H54 (cell line): Measurements from ENCODE around the gene CENPO.
"Not testable (repeated sequence)": the region's sequence is repeated elsewhere in the genome, so short reads cannot be mapped to it uniquely, and the experiment has no call there.

Source experiments
- DNase-seq: peaks from one replicate; pipeline ENCODE4 v3.0.0; 2011; ENCODE audit warnings: low spot score, mixed read lengths; ENCODE audit not compliant: insufficient read length
- FAIRE-seq: peaks from 3 replicates; lab custom pipeline; 2011; peaks lifted over from hg19 to GRCh38; lab: Jason Lieb, UNC
- POLR2A ChIP-seq: IDR thresholded peaks from 2 replicates; pipeline ENCODE4 v1.6.1; 2011; ENCODE audit warnings: low read depth, mild to moderate bottlenecking, low read length

Gene CENPO

GRCh38 chr2:24771061-24771460 lies 22.2 kb upstream of the CENPO start:
- DNase-seq (no peak), FAIRE-seq (no peak)
- no peak for TF ChIP-seq POLR2A

DNA sequence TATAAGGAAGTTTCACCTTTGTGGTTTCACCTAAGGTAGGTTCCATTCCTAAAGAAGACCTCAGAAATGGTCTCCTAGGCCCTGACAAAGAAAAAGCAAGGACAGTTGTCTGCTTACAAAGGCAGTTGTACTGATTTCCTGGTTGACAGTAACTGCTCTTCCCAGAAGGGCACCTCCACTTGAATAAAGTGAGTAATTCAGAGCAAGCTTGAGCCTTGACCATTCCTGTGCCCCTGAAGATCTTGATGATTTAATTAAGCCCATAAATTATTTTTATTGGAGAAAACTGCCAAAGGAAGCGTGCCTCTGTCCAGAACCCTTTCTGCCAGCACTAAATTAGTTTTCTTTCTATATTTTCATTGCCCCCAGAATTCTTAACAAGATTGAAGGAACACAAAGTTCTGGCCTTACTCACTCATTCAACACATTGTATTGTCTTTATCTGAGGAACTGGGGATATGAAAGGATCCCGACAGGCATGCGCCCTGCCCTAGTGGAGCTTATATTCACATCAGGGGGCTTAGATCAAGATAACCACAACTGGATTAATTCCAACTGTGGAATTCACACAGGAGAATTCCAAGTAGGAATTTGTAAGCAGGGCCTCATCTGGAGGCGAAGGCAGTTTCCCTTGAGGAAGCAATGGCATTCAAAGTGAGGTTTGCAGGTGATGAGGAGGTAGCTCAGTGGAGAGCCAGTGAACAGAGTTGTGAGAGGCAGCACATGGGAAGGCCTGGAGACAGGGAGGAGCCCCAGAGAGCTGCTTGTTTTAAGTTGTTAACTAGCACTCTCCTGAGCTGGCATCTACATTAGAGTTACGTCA lies 21.2 kb upstream of the CENPO start:
- no peak for TF ChIP-seq POLR2A
- DNase-seq (no peak), FAIRE-seq (no peak)

DNA sequence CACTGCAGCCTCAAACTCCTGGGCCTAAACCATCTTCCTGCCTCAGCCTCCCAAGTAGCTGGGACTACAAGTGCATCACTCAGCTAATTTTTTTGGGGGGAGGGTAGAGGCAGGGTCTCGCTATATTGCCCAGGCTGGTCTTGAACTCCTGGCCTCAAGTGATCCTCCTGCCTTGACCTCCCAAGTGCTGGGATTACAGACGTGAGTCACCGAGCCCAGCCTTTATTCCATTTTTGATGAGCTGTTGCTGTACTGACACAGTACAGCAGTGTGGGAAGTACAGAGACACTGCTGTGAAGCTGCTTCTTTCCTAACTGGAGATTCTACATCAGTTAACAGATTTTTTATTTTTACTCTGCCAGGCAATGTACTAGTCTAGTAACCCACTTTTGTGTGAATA lies 18.9 kb upstream of the CENPO start:
- DNase-seq: no peak
- no peak for TF ChIP-seq POLR2A
- FAIRE-seq: no peak

GRCh38 chr2:24779116-24779515 lies 14.1 kb upstream of the CENPO start:
- FAIRE-seq (no peak), DNase-seq (no peak)
- TF ChIP-seq POLR2A: no peak

DNA sequence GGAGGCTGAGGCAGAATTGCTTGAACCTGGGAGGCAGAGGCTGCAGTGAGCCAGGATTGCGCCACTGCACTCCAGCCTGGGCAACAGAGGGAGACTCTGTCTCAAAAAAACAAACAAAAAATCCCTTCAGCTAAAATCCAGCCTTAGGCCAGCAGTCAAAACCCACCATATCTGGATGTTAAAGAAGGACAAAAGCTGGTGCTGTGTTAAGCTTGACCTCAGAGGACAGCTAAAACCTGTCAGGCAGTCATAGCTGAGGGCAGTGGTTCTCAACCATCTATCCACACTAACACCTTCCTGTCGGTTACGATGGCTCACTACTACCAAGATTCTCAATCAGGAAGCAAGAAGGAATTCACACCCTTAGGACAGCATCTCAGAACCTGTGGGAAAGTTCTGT lies 9.6 kb upstream of the CENPO start:
- no peak for TF ChIP-seq POLR2A
- DNase-seq (no peak), FAIRE-seq (no peak)

GRCh38 chr2:24785671-24786321 lies 7.4 kb upstream of the CENPO start:
- DNase-seq (no peak), FAIRE-seq (no peak)
- no peak for TF ChIP-seq POLR2A

DNA sequence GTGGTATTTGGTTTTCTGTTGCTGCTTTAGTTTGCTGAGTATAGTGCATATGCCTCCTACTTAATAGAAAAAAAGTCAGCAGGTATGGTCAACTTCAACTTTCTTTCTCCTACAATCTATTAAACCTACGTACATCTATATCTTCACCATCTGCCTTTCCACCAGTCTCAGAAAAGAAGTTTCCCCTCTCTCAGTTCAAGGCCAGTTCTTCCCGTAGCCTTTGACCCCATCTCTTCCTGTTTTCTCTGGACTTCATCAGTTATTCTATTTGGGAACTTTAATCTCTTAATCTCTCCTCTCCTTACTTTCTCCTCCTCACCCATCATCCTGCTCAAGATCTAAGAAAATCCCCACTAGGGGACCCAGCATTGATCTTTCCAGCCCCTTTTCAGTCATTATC lies 5.7 kb upstream of the CENPO start:
- FAIRE-seq: no peak
- DNase-seq: no peak
- TF ChIP-seq POLR2A: no peak

DNA sequence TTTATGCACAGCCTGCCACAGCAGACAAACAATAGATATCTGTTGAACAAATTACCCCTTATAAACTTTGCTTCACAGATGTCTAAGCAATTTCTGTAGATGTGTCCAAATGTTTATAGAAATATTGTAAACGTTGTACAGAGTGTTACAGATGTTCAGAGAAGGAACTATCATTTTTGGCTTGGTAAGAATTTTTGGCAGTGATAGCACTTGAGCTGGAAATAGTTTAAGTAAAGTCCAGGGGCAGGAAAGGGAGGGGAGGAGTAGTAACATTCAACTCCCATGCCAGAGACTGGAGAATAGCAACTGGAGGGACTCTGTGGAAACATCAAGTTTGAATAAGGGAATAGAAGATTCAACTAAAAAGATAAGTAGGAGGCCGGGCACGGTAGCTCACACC lies 4.4 kb upstream of the CENPO start:
- TF ChIP-seq POLR2A: no peak
- DNase-seq: no peak
- FAIRE-seq: no peak

DNA sequence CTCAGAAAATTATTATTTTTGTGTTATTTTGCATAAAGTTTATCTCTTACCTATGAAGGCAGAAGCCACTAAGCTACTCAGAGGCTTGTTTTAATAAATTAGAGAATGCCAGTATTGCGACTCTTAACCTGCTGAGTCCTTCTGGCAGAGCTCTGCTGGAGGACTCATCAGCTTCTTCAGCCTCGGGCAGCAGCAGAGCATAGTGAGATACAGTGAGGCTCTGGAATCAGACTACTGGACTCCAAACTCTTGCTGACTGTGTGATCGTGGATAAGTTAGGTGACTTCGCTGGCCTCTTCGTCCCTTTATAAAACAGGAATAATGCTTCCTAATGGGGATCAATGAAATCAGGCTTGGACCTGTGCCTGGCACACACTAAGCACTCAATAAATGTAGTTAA lies 1.8 kb upstream of the CENPO start:
- no peak for TF ChIP-seq POLR2A
- FAIRE-seq: no peak
- no peak for DNase-seq

DNA sequence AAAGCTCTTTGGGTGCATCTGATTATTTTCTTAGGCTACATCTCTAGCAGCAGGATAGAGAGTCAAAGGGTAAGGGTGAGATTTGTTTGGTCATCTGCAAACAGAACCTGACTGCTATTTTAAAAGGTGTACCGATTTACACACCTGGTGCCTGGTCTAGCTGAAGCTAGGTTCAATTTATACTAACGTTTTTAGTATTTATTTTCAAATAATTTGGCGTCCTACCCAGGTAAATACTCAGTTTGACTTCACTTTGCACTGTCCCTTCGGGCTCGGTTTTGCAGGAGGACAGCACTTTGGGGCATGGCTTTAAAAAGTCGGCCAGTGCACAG lies 717 bp upstream of the CENPO start:
- no peak for TF ChIP-seq POLR2A
- no peak for DNase-seq
- FAIRE-seq: no peak

DNA sequence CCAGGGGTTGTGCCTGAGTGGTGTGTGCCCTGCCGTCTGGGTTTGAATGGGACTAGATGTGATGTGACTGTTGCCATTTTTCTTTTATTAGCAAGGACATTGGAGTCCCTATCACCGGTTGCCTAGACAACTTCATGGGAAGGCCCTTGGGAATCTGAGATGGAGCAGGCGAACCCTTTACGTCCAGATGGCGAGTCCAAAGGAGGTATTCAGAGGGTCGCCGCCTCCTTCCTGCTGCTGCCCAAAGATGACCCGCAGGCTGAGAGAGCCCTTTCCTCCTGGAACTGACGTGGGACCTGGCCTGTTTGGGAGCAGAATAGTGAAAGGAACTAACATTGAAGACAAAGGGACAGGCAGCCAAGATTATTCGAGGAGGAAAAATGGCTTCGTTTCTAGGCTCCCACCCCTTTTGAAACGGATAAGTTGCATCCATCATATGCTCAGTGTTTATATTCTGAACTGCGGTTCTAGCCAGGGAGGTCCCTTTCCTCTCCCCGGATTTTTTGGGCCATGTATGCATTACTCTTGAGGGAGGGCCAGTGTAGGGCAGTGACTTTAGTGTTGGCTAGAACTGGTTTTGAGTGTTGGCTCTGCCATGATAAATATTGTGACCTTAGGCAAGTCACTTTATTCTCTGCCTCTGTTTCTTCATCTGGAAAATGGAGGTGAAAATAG lies 673 bp downstream of the CENPO start:
- FAIRE-seq (no peak), DNase-seq (peak; percentile 23)
- TF ChIP-seq POLR2A: no peak

DNA sequence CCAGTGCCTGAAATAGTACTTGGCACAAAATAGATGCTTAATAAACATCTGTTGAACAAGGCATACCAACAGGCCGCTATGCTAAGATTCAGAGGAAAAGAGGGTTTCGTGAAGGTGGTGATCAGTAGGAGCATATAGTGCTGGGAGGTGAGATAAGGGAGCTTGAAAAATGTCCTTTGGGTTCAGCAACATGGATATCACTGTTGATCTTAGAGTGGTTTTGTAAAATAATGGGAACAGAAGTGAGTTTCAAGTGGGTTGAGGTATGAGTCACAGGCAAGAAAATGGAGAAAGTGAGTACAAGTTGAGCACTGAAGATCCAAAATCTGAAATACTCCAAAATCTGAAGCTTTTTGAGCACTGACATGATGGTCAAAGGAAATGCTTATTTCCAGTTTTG lies 4.4 kb downstream of the CENPO start:
- FAIRE-seq (no peak), DNase-seq (no peak)
- TF ChIP-seq POLR2A: no peak

GRCh38 chr2:24800487-24800886 lies 7.3 kb downstream of the CENPO start:
- FAIRE-seq, DNase-seq: not testable (repeated sequence)

- not testable (repeated sequence) for FAIRE-seq, DNase-seq
Measured at GRCh38 chr2:24805811-24806660, 12.8 kb downstream of the CENPO start.
